ENCODE measurements around the gene AKAP12. TPM values are rescaled to one million over a fixed set of nuclear protein-coding genes. Genes with fewer than 3 reads are reported as not detected.

Gene AKAP12
- total RNA-seq, 1 donor from 2014 or later, result 736 TPM

- TF ChIP-seq, protein P1, sequence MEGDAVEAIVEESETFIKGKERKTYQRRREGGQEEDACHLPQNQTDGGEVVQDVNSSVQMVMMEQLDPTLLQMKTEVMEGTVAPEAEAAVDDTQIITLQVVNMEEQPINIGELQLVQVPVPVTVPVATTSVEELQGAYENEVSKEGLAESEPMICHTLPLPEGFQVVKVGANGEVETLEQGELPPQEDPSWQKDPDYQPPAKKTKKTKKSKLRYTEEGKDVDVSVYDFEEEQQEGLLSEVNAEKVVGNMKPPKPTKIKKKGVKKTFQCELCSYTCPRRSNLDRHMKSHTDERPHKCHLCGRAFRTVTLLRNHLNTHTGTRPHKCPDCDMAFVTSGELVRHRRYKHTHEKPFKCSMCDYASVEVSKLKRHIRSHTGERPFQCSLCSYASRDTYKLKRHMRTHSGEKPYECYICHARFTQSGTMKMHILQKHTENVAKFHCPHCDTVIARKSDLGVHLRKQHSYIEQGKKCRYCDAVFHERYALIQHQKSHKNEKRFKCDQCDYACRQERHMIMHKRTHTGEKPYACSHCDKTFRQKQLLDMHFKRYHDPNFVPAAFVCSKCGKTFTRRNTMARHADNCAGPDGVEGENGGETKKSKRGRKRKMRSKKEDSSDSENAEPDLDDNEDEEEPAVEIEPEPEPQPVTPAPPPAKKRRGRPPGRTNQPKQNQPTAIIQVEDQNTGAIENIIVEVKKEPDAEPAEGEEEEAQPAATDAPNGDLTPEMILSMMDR (IDR thresholded peaks at IDR 0.05; ENCODE audit: unreplicated experiment), result no peak
- Mint-ChIP-seq H3K9me3 (no peaks in the 10 kb centered on the region), H3K4me1 (peaks cover 85% of the 10 kb centered on the region), H3K4me3 (no peak overlapping the region), H3K27me3 (ENCODE audit: low read depth) (no peaks in the 10 kb centered on the region), H3K27ac (peak overlapping the region; percentile 97), H3K36me3 (peaks cover 22% of the 10 kb centered on the region)
- DNase-seq (ENCODE audit: low spot score in 2 of 2, unreplicated experiment in 2 of 2), result no peak
These were observed 49.1 kb downstream of the AKAP12 start for GRCh38 chr6:151288712-151289398.

GRCh38 chr6:151289399-151290007, 49.7 kb downstream of the AKAP12 start:
- peaks cover 87% of the 10 kb centered on the region for H3K4me1 Mint-ChIP-seq
- H3K4me3 Mint-ChIP-seq, result no peak overlapping the region
- H3K9me3 Mint-ChIP-seq, result no peaks in the 10 kb centered on the region
- no peaks in the 10 kb centered on the region for H3K27me3 Mint-ChIP-seq (ENCODE audit: low read depth)
- TF ChIP-seq, protein P1 (IDR thresholded peaks at IDR 0.05; ENCODE audit: unreplicated experiment), result no peak
- peaks cover 22% of the 10 kb centered on the region for H3K36me3 Mint-ChIP-seq
- no peak for DNase-seq (ENCODE audit: low spot score in 2 of 2, unreplicated experiment in 2 of 2)
- H3K27ac Mint-ChIP-seq, result peak overlapping the region; percentile 97

DNA sequence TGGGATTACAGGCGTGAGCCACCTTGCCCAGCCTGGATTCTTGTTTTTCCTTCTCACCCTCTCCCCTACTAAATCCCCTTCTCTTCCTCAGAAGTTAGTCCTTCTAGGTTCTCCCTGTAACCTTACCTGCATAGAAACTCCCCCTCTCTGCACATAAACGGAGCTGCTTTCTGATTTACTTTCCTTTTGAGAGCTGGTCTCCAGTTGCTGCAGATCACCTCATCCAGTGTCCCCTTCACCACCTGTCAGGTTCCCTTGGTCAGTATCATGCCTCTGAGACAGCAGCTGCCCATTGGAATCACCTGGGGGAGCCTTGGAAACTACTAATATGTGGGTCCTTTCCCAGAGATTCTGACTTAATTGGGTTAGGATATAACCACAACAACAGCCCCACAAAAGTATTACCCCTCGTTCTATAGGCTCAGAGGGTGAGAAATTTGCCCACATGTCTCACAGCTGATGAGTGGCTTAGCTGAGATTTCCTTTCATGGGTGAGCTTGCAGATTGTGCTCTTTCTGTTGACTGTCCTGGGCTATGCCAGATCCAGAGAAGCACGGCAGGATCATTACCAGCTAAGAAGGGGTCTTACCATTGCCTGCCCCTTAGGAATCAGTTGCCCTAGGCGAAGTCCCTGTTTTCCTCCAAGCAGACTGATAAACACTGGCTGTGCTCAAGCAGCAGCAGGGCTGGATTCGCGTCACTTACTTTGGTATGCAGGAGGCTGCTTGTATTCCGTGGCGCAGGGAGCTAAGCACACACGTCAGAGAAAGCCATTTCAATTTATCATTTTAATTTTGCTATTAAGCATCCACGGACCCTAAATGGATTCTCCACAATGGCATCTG, 51.3 kb downstream of the AKAP12 start:
- DNase-seq (ENCODE audit: low spot score in 2 of 2, unreplicated experiment in 2 of 2), result peak; percentile 28 to 48
- Mint-ChIP-seq H3K36me3 (peaks cover 18% of the 10 kb centered on the region), H3K27ac (peak overlapping the region; percentile 97), H3K9me3 (no peaks in the 10 kb centered on the region), H3K4me1 (peaks cover 88% of the 10 kb centered on the region), H3K4me3 (peak overlapping the region; percentile 20), H3K27me3 (ENCODE audit: low read depth) (no peaks in the 10 kb centered on the region)
- TF ChIP-seq, protein P1 (IDR thresholded peaks at IDR 0.05; ENCODE audit: unreplicated experiment), result no peak

DNA sequence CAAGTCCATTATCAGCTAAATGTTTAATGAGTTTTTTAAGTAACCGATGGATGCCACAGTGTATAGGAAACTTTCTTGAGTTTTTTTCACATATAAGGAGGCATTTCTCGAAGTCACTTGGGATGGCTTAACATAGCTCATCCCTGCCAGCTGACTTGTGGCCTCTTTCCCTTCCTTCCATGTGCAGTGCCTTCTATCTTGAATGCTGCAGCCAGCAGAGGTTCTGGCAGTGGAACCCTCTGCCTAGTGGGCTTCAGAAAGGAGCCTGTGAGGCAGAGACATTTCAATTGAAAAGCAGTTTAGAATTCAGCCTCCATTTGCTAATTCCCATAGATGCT, 51.9 kb downstream of the AKAP12 start:
- H3K36me3 Mint-ChIP-seq, result peaks cover 13% of the 10 kb centered on the region
- DNase-seq (ENCODE audit: low spot score in 2 of 2, unreplicated experiment in 2 of 2), result no peak
- H3K4me1 Mint-ChIP-seq, result peaks cover 88% of the 10 kb centered on the region
- TF ChIP-seq, protein P1 (IDR thresholded peaks at IDR 0.05; ENCODE audit: unreplicated experiment), result no peak
- no peak overlapping the region for H3K4me3 Mint-ChIP-seq
- no peaks in the 10 kb centered on the region for H3K27me3 Mint-ChIP-seq (ENCODE audit: low read depth)
- H3K27ac Mint-ChIP-seq, result peak overlapping the region; percentile 97
- no peaks in the 10 kb centered on the region for H3K9me3 Mint-ChIP-seq

- Mint-ChIP-seq H3K27me3 (ENCODE audit: low read depth) (no peaks in the 10 kb centered on the region), H3K27ac (peak overlapping the region; percentile 97), H3K36me3 (peaks cover 14% of the 10 kb centered on the region), H3K4me1 (peaks cover 96% of the 10 kb centered on the region), H3K4me3 (no peak overlapping the region), H3K9me3 (no peaks in the 10 kb centered on the region)
- TF ChIP-seq, protein P1 (IDR thresholded peaks at IDR 0.05; ENCODE audit: unreplicated experiment), result no peak
- DNase-seq (ENCODE audit: low spot score in 2 of 2, unreplicated experiment in 2 of 2), result no peak
These were observed 53.4 kb downstream of the AKAP12 start for GRCh38 chr6:151292974-151293687.
